Psoas muscle (tissue), 8 donors: ENCODE data around the gene CNTFR. TPM values are rescaled to one million over a fixed set of nuclear protein-coding genes. Genes with fewer than 3 reads are reported as not detected.

Source experiments
- ATAC-seq, 4 donors: fragments of 200-7000 bp; cut with Tn5 transposase; one replicate each; pipeline ENCODE4 v1.9.1; 2020; ENCODE audit warnings: moderate library complexity in 3 of 4, mild to moderate bottlenecking in 2 of 4
- DNase-seq, 2 donors: peaks; one replicate each; pipeline ENCODE4 v3.0.0-alpha.2; 2020
- H3K27ac ChIP-seq: fragments of 200-600 bp; one replicate; pipeline ENCODE4 v1.8.0; 2022
- H3K27me3 ChIP-seq, 3 donors: fragments of 200-600 bp in 1 of 3; one replicate each; pipeline versions ENCODE4 v1.6.1 to v1.8.0; 2013 to 2022; ENCODE audit warnings: low read length in 2 of 3, mild to moderate bottlenecking in 2 of 3, moderate library complexity in 1 of 3; ENCODE audit not compliant: insufficient read depth in 3 of 3
- H3K36me3 ChIP-seq, 2 donors: fragments of 200-600 bp in 1 of 2; one replicate each; pipeline versions ENCODE4 v1.6.1 to v1.8.0; 2013 to 2022; ENCODE audit warnings: low read depth in 1 of 2, mild to moderate bottlenecking in 1 of 2, moderate library complexity in 1 of 2; ENCODE audit not compliant: insufficient read depth in 1 of 2
- H3K4me1 ChIP-seq: fragments of 200-600 bp; one replicate; pipeline ENCODE4 v1.8.0; 2022
- H3K4me3 ChIP-seq: fragments of 200-600 bp; one replicate; pipeline ENCODE4 v1.8.0; 2022; ENCODE audit warnings: mild to moderate bottlenecking
- H3K9me3 ChIP-seq: fragments of 200-600 bp; one replicate; pipeline ENCODE4 v1.8.0; 2022
- CTCF ChIP-seq: fragments of 200-600 bp; IDR thresholded peaks from one replicate; pipeline ENCODE4 v1.8.0; 2022; ENCODE audit warnings: antibody characterized with exemption
- WGBS, 3 donors: extraction: QIAGEN DNeasy Blood & Tissue Kit; methylation state at CpG; one replicate each; pipeline versions ENCODE4 v1.1.6 to v1.1.7; 2013; 5-methylcytosine and 5-hydroxymethylcytosine counted together
- intact Hi-C, 2 donors: fragments of 100-400 bp; cut with DNase I; formaldehyde crosslinking; loops; one replicate each; pipeline versions ENCODE4 v1.11.0 to v1.14.2; 2022
- polyA plus RNA-seq, 3 donors: library from polyadenylated mRNA; stranded (reverse); fragments of 200-250 nt; gene quantifications; one replicate each; pipeline ENCODE4 v1.2.3, GENCODE V29; 2013
- total RNA-seq, 4 donors: library from RNA; stranded (reverse); fragmentation: NEBNext Ultra II Directional in 2 of 4; extraction: Animal tissue kit (Norgen Biotek cat#: 25700) in 2 of 4; gene quantifications; one replicate each; pipeline versions ENCODE4 v1.2.1 to v1.2.4, GENCODE V29; 2021 to 2023
- donor health status: healthy with polysubstance abuse.
- donor health status: DM: no; HTN: no; CAD: no; lungs with moderate emphysema.
- donor health status: Bipolar disorder and iron deficiency.
- donor health status: healthy.
- donor health status: DM: yes; HTN: yes; CAD: no.
- donor health status: DM: no; HTN: no; CAD: no.
- donor health status: DM: no; HTN: no; CAD: no.
- donor health status: DM: yes; HTN: yes; CAD: no.

CNTFR gene
- total and polyA plus RNA-seq, 7 donors, result 32.3 to 97.4 (median 64.4) TPM

GRCh38 chr9:34501889-34502425 lies 87.6 kb downstream of the CNTFR start:
- Histone ChIP-seq H3K4me1 (no peaks in the 10 kb centered on the region), H3K4me3 (no peak overlapping the region), H3K27me3 (no peaks in the 10 kb centered on the region), H3K36me3 (no peaks in the 10 kb centered on the region), H3K9me3 (no peaks in the 10 kb centered on the region), H3K27ac (no peak overlapping the region)
- intact Hi-C loops, result loop anchor here (2.0 kb wide), 3 partner anchors 65 to 169 kb away; no protein-coding TSS in a partner anchor
- peak in 1 of 2 donors; percentile 27 for DNase-seq
- no peak for TF ChIP-seq CTCF
- WGBS, 3 donors, result 20 to 40% (median 34%) methylated on average over 5 of the region's 5 CpGs
- peak in 2 of 4 donors; percentile 47 to 55 for ATAC-seq

Other genes starting within 250 kb of the CNTFR start
- 10 to 100 TPM; 16.3 to 34.1 (median 25.1) TPM for gene MYORG, start 212.8 kb downstream of the CNTFR start, total RNA-seq
- gene MYORG, start 212.8 kb downstream of the CNTFR start, polyA plus RNA-seq, result 10 to 100 TPM in 2 of 3 donors, 1 to 10 TPM in 1; 6.3 to 50.7 (median 38.6) TPM
- gene FAM219A, start 131.2 kb downstream of the CNTFR start, total RNA-seq, result 10 to 100 TPM; 34.5 to 84.0 (median 38.5) TPM
- 10 to 100 TPM; 25.4 to 99.4 (median 27.3) TPM for gene FAM219A, start 131.2 kb downstream of the CNTFR start, polyA plus RNA-seq
- under 1 TPM in 1 of 4 donors, not detected in 3; 0.19 TPM for gene DNAI1, start 130.9 kb downstream of the CNTFR start, total RNA-seq
- gene DNAI1, start 130.9 kb downstream of the CNTFR start, polyA plus RNA-seq, result under 1 TPM; 0.04 to 0.70 (median 0.34) TPM
- under 1 TPM in 3 of 4 donors, not detected in 1; 0.20 to 0.64 (median 0.26) TPM for gene ENHO, start 66.7 kb downstream of the CNTFR start, total RNA-seq
- 1 to 10 TPM in 1 of 3 donors, under 1 TPM in 2; 0.35 to 1.2 (median 0.39) TPM for gene ENHO, start 66.7 kb downstream of the CNTFR start, polyA plus RNA-seq
- gene RPP25L, start 22.4 kb upstream of the CNTFR start, total RNA-seq, result 10 to 100 TPM; 63.1 to 84.7 (median 68.3) TPM
- 100 to 1,000 TPM in 1 of 3 donors, 10 to 100 TPM in 2; 58.5 to 124 (median 70.1) TPM for gene RPP25L, start 22.4 kb upstream of the CNTFR start, polyA plus RNA-seq
- 100 to 1,000 TPM in 2 of 4 donors, 10 to 100 TPM in 2; 79.4 to 109 (median 93.8) TPM for gene DCTN3, start 30.8 kb upstream of the CNTFR start, total RNA-seq
- 10 to 100 TPM; 52.7 to 96.5 (median 95.8) TPM for gene DCTN3, start 30.8 kb upstream of the CNTFR start, polyA plus RNA-seq
- gene ARID3C, start 39.3 kb upstream of the CNTFR start, total RNA-seq, result under 1 TPM in 1 of 4 donors, not detected in 3; 0.16 TPM
- gene ARID3C, start 39.3 kb upstream of the CNTFR start, polyA plus RNA-seq, result not detected
- 10 to 100 TPM; 13.0 to 16.5 (median 13.8) TPM for gene SIGMAR1, start 48.1 kb upstream of the CNTFR start, total RNA-seq
- 10 to 100 TPM; 13.8 to 50.1 (median 20.1) TPM for gene SIGMAR1, start 48.1 kb upstream of the CNTFR start, polyA plus RNA-seq
- gene GALT, start 57.0 kb upstream of the CNTFR start, total RNA-seq, result 10 to 100 TPM; 16.5 to 40.6 (median 27.1) TPM
- gene GALT, start 57.0 kb upstream of the CNTFR start, polyA plus RNA-seq, result 10 to 100 TPM in 2 of 3 donors, 1 to 10 TPM in 1; 9.5 to 17.7 (median 15.7) TPM
- 10 to 100 TPM in 3 of 4 donors, 1 to 10 TPM in 1; 7.7 to 20.1 (median 11.4) TPM for gene IL11RA, start 62.5 kb upstream of the CNTFR start, total RNA-seq
- 10 to 100 TPM in 2 of 3 donors, 1 to 10 TPM in 1; 8.8 to 12.4 (median 12.3) TPM for gene IL11RA, start 62.5 kb upstream of the CNTFR start, polyA plus RNA-seq
- gene CCL27, start 72.9 kb upstream of the CNTFR start, total RNA-seq, result under 1 TPM in 2 of 4 donors, not detected in 2; 0.25 to 0.50 TPM
- gene CCL27, start 72.9 kb upstream of the CNTFR start, polyA plus RNA-seq, result under 1 TPM; 0.14 to 0.31 (median 0.21) TPM
- gene CCL19, start 101.6 kb upstream of the CNTFR start, total RNA-seq, result not detected
- gene CCL19, start 101.6 kb upstream of the CNTFR start, polyA plus RNA-seq, result under 1 TPM in 2 of 3 donors, not detected in 1; 0.23 to 0.31 TPM
- gene CCL21, start 120.4 kb upstream of the CNTFR start, total RNA-seq, result 1 to 10 TPM; 1.3 to 3.8 (median 3.2) TPM
- gene CCL21, start 120.4 kb upstream of the CNTFR start, polyA plus RNA-seq, result 1 to 10 TPM; 2.2 to 3.1 (median 2.4) TPM